ENCODE data around the gene SAYSD1. TPM values are rescaled to one million over a fixed set of nuclear protein-coding genes. Genes with fewer than 3 reads are reported as not detected.

The SAYSD1 gene
- total and polyA plus RNA-seq, 2 of the 8 experiments (the other 6 are each of a cell fraction or from before 2014, with no cell fraction given), result 6.7 to 7.9 TPM

DNA sequence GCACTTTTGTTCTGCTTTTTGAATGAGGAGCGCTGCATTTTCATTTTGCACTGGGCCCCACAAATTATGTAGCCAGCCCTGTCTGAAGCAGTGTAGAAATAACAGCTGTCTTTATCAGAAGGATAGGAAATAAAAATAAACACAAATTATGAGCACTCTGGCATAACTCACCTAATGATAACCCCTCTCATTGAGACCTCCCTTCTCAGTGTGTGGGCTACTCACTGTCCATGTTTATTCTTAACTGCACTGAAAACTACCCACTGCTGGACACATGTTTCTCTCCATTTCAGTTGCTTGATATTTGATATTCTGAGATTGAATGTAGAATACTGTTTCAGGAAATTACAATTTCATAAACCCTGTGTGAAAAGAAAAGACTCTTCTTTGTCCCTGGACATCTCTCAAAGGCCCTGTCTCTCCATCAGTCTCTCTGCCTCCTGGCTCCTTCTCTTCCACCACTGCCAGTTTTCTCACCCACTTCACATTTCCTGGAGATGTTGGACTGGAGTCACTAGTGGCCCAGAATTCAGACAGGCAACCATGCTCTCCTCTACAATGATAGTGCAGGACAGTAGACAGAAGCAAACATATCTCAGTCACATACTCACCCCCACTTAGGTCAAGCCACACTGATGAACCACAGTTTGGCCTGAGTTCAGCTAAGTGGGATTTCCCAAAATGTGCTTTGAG, 29.6 kb upstream of the SAYSD1 start (continued):
- TF ChIP-seq, protein P1, sequence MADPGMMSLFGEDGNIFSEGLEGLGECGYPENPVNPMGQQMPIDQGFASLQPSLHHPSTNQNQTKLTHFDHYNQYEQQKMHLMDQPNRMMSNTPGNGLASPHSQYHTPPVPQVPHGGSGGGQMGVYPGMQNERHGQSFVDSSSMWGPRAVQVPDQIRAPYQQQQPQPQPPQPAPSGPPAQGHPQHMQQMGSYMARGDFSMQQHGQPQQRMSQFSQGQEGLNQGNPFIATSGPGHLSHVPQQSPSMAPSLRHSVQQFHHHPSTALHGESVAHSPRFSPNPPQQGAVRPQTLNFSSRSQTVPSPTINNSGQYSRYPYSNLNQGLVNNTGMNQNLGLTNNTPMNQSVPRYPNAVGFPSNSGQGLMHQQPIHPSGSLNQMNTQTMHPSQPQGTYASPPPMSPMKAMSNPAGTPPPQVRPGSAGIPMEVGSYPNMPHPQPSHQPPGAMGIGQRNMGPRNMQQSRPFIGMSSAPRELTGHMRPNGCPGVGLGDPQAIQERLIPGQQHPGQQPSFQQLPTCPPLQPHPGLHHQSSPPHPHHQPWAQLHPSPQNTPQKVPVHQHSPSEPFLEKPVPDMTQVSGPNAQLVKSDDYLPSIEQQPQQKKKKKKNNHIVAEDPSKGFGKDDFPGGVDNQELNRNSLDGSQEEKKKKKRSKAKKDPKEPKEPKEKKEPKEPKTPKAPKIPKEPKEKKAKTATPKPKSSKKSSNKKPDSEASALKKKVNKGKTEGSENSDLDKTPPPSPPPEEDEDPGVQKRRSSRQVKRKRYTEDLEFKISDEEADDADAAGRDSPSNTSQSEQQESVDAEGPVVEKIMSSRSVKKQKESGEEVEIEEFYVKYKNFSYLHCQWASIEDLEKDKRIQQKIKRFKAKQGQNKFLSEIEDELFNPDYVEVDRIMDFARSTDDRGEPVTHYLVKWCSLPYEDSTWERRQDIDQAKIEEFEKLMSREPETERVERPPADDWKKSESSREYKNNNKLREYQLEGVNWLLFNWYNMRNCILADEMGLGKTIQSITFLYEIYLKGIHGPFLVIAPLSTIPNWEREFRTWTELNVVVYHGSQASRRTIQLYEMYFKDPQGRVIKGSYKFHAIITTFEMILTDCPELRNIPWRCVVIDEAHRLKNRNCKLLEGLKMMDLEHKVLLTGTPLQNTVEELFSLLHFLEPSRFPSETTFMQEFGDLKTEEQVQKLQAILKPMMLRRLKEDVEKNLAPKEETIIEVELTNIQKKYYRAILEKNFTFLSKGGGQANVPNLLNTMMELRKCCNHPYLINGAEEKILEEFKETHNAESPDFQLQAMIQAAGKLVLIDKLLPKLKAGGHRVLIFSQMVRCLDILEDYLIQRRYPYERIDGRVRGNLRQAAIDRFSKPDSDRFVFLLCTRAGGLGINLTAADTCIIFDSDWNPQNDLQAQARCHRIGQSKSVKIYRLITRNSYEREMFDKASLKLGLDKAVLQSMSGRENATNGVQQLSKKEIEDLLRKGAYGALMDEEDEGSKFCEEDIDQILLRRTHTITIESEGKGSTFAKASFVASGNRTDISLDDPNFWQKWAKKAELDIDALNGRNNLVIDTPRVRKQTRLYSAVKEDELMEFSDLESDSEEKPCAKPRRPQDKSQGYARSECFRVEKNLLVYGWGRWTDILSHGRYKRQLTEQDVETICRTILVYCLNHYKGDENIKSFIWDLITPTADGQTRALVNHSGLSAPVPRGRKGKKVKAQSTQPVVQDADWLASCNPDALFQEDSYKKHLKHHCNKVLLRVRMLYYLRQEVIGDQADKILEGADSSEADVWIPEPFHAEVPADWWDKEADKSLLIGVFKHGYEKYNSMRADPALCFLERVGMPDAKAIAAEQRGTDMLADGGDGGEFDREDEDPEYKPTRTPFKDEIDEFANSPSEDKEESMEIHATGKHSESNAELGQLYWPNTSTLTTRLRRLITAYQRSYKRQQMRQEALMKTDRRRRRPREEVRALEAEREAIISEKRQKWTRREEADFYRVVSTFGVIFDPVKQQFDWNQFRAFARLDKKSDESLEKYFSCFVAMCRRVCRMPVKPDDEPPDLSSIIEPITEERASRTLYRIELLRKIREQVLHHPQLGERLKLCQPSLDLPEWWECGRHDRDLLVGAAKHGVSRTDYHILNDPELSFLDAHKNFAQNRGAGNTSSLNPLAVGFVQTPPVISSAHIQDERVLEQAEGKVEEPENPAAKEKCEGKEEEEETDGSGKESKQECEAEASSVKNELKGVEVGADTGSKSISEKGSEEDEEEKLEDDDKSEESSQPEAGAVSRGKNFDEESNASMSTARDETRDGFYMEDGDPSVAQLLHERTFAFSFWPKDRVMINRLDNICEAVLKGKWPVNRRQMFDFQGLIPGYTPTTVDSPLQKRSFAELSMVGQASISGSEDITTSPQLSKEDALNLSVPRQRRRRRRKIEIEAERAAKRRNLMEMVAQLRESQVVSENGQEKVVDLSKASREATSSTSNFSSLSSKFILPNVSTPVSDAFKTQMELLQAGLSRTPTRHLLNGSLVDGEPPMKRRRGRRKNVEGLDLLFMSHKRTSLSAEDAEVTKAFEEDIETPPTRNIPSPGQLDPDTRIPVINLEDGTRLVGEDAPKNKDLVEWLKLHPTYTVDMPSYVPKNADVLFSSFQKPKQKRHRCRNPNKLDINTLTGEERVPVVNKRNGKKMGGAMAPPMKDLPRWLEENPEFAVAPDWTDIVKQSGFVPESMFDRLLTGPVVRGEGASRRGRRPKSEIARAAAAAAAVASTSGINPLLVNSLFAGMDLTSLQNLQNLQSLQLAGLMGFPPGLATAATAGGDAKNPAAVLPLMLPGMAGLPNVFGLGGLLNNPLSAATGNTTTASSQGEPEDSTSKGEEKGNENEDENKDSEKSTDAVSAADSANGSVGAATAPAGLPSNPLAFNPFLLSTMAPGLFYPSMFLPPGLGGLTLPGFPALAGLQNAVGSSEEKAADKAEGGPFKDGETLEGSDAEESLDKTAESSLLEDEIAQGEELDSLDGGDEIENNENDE (IDR thresholded peaks at IDR 0.05; ENCODE audit: insufficient replicate concordance, low read length), result no peak
- no peak for TF ChIP-seq BCL11A (IDR thresholded peaks at IDR 0.05; ENCODE audit: low read depth in 2 of 2, low read length in 2 of 2)
- no peak for TF ChIP-seq TAF7 (optimal IDR thresholded peaks at IDR 0.05; ENCODE audit: borderline replicate concordance, low read depth, low read length)
- TF ChIP-seq SP1 (IDR thresholded peaks at IDR 0.05; ENCODE audit: low read depth, low read length), result no peak
- TF ChIP-seq POLR2AphosphoS5 (IDR thresholded peaks at IDR 0.05; ENCODE audit: low read depth, low read length), result no peak
- TF ChIP-seq EP300 (IDR thresholded peaks at IDR 0.05; ENCODE audit: borderline replicate concordance in 1 of 2, low read depth in 2 of 2, low read length in 2 of 2), result no peak
- TF ChIP-seq EZH2 (IDR thresholded peaks at IDR 0.05; ENCODE audit: low read depth, low read length, severe bottlenecking), result no peak
- TF ChIP-seq NANOG (IDR thresholded peaks at IDR 0.05; ENCODE audit: insufficient read depth, low read depth, low read length, poor library complexity, severe bottlenecking), result no peak
- TF ChIP-seq JUN (IDR thresholded peaks at IDR 0.05; ENCODE audit: low read depth, low read length), result no peak
- no peak for TF ChIP-seq TAF1 (IDR thresholded peaks at IDR 0.05; ENCODE audit: low read depth, low read length)
- no peak for TF ChIP-seq BRCA1 (IDR thresholded peaks at IDR 0.05; ENCODE audit: low read depth, low read length)

Data from H1 (cell line).